Trophoblast cell (in vitro differentiated cells and primary cell): ENCODE measurements around the gene RNF168.

Source experiments
- DNase-seq, 2 donors: peaks; one replicate each; pipeline ENCODE4 v3.0.0-alpha.2; 2016
- H2AFZ ChIP-seq: 2 replicates; pipeline ENCODE4 v1.6.1; 2013; ENCODE audit warnings: low read length, moderate library complexity, mild to moderate bottlenecking; ENCODE audit not compliant: insufficient read depth, poor library complexity
- H2AK5ac ChIP-seq: 2 replicates; pipeline ENCODE4 v1.6.1; 2013; ENCODE audit warnings: mild to moderate bottlenecking, low read length
- H2BK120ac ChIP-seq: 2 replicates; pipeline ENCODE4 v1.6.1; 2013; ENCODE audit warnings: low read length, mild to moderate bottlenecking, moderate library complexity; ENCODE audit not compliant: insufficient read depth, poor library complexity
- H2BK12ac ChIP-seq: 2 replicates; pipeline ENCODE4 v1.6.1; 2013; ENCODE audit warnings: mild to moderate bottlenecking, low read length, moderate library complexity
- H2BK5ac ChIP-seq: 2 replicates; pipeline ENCODE4 v1.6.1; 2013; ENCODE audit warnings: low read length, low read depth, moderate library complexity, mild to moderate bottlenecking; ENCODE audit not compliant: poor library complexity
- H3K14ac ChIP-seq: 2 replicates; pipeline ENCODE4 v1.6.1; 2013; ENCODE audit warnings: mild to moderate bottlenecking, low read length
- H3K18ac ChIP-seq: 2 replicates; pipeline ENCODE4 v1.6.1; 2013; ENCODE audit warnings: mild to moderate bottlenecking, low read length
- H3K23ac ChIP-seq: 2 replicates; pipeline ENCODE4 v1.6.1; 2013; ENCODE audit warnings: low read length
- H3K27ac ChIP-seq: 2 replicates; pipeline ENCODE4 v1.5.1; 2013; ENCODE audit warnings: low read depth, mild to moderate bottlenecking, inconsistent platforms, low read length, moderate library complexity
- H3K27me3 ChIP-seq: 2 replicates; pipeline ENCODE4 v1.6.1; 2013; ENCODE audit warnings: inconsistent platforms, mild to moderate bottlenecking, low read length, moderate library complexity; ENCODE audit not compliant: insufficient read depth
- H3K36me3 ChIP-seq, 2 experiments: 1 replicate in 1 of 2; 2 replicates in 1 of 2; pipeline ENCODE4 v1.6.1; 2013; ENCODE audit warnings: low read length in 2 of 2, mild to moderate bottlenecking in 2 of 2, moderate library complexity in 1 of 2; ENCODE audit not compliant: insufficient read depth in 2 of 2, control insufficient read depth in 1 of 2
- H3K4ac ChIP-seq: 2 replicates; pipeline ENCODE4 v1.6.1; 2013; ENCODE audit warnings: low read depth, mild to moderate bottlenecking, low read length, moderate library complexity
- H3K4me1 ChIP-seq, 2 experiments: 1 replicate in 1 of 2; 2 replicates in 1 of 2; pipeline ENCODE4 v1.6.1; 2013; ENCODE audit warnings: low read length in 2 of 2, mild to moderate bottlenecking in 2 of 2, moderate library complexity in 1 of 2; ENCODE audit not compliant: insufficient read depth in 2 of 2, control insufficient read depth in 1 of 2
- H3K4me2 ChIP-seq: 2 replicates; pipeline ENCODE4 v1.6.1; 2013; ENCODE audit warnings: inconsistent platforms, mild to moderate bottlenecking, low read length, moderate library complexity
- H3K4me3 ChIP-seq: 2 replicates; pipeline ENCODE4 v1.5.1; 2013; ENCODE audit warnings: mild to moderate bottlenecking, low read depth, low read length, inconsistent platforms
- H3K79me1 ChIP-seq: one replicate; pipeline ENCODE4 v1.6.1; 2013; ENCODE audit warnings: low read length
- H3K79me2 ChIP-seq: 2 replicates; pipeline ENCODE4 v1.6.1; 2013; ENCODE audit warnings: low read length, mild to moderate bottlenecking; ENCODE audit not compliant: control insufficient read depth, insufficient read depth, poor library complexity
- H3K9ac ChIP-seq: 2 replicates; pipeline ENCODE4 v1.6.1; 2013; ENCODE audit warnings: mild to moderate bottlenecking, low read length
- H3K9me3 ChIP-seq: 2 replicates; pipeline ENCODE4 v1.6.1; 2013; ENCODE audit warnings: low read depth, mild to moderate bottlenecking, control low read depth, inconsistent platforms, low read length; ENCODE audit not compliant: insufficient read depth
- H4K12ac ChIP-seq: 2 replicates; pipeline ENCODE4 v1.6.1; 2013; ENCODE audit warnings: low read depth, mild to moderate bottlenecking, low read length, moderate library complexity
- H4K8ac ChIP-seq: 2 replicates; pipeline ENCODE4 v1.6.1; 2013; ENCODE audit warnings: low read depth, mild to moderate bottlenecking, low read length, moderate library complexity
- H4K91ac ChIP-seq: one replicate; pipeline ENCODE4 v1.6.1; 2013; ENCODE audit warnings: low read depth, mild to moderate bottlenecking, low read length, moderate library complexity
- WGBS: extraction: QIAGEN DNeasy Blood & Tissue Kit; methylation state at CpG from one replicate; pipeline ENCODE4 v1.1.7; 2013; ENCODE audit warnings: missing lambda C conversion rate; ENCODE audit not compliant: insufficient read length, insufficient coverage; ENCODE audit errors: extremely low coverage; 5-methylcytosine and 5-hydroxymethylcytosine counted together

RNF168 gene

GRCh38 chr3:196498297-196498696 lies 5.3 kb downstream of the RNF168 start:
- no peak overlapping the region for H2BK12ac ChIP-seq
- H2AK5ac ChIP-seq: no peak overlapping the region
- WGBS: no CpG with 5 or more reads among the region's 8 CpGs
- peak overlapping the region; percentile 25 for H3K27ac ChIP-seq
- H3K9ac ChIP-seq: no peak overlapping the region
- H3K4me3 ChIP-seq: no peak overlapping the region
- DNase-seq: peak in 1 of 2 donors; percentile 36
- H3K4ac ChIP-seq: peak overlapping the region; percentile 86
- no peaks in the 10 kb centered on the region for H3K27me3 ChIP-seq
- no peak overlapping the region for H4K91ac ChIP-seq
- H3K4me1 ChIP-seq: peaks cover 3 to 5% of the 10 kb centered on the region in 2 experiments
- no peak overlapping the region for H2BK5ac ChIP-seq
- H3K79me1 ChIP-seq: peaks cover 15% of the 10 kb centered on the region
- H3K14ac ChIP-seq: no peak overlapping the region
- no peak overlapping the region for H4K8ac ChIP-seq
- no peak overlapping the region for H3K18ac ChIP-seq
- no peak overlapping the region for H2BK120ac ChIP-seq
- no peak overlapping the region for H4K12ac ChIP-seq
- H2AFZ ChIP-seq: no peak overlapping the region
- H3K36me3 ChIP-seq: peaks cover 2 to 3% of the 10 kb centered on the region in 2 experiments
- H3K79me2 ChIP-seq: peaks cover 33% of the 10 kb centered on the region
- H3K9me3 ChIP-seq: no peaks in the 10 kb centered on the region
- H3K4me2 ChIP-seq: no peak overlapping the region
- H3K23ac ChIP-seq: no peak overlapping the region

GRCh38 chr3:196496183-196496582 lies 7.4 kb downstream of the RNF168 start:
- Histone ChIP-seq H3K14ac (no peak overlapping the region), H3K4me3 (no peak overlapping the region), H3K4ac (peak overlapping the region; percentile 91), H4K8ac (no peak overlapping the region), H2BK5ac (no peak overlapping the region), H3K9ac (no peak overlapping the region), H2AK5ac (no peak overlapping the region), H2BK12ac (no peak overlapping the region), H3K27me3 (no peaks in the 10 kb centered on the region), H3K4me1 (peaks cover 3 to 5% of the 10 kb centered on the region in 2 experiments), H3K4me2 (no peak overlapping the region), H3K18ac (no peak overlapping the region), H3K79me2 (peaks cover 20% of the 10 kb centered on the region), H4K91ac (no peak overlapping the region), H4K12ac (no peak overlapping the region), H3K27ac (no peak overlapping the region), H3K9me3 (no peaks in the 10 kb centered on the region), H2AFZ (no peak overlapping the region), H3K79me1 (peaks cover 4% of the 10 kb centered on the region), H3K23ac (no peak overlapping the region), H3K36me3 (peaks cover 3 to 4% of the 10 kb centered on the region in 2 experiments), H2BK120ac (no peak overlapping the region)
- DNase-seq: no peak
- WGBS: no CpG with 5 or more reads among the region's 4 CpGs

- WGBS: no CpG with 5 or more reads among the region's 7 CpGs
- no peak for DNase-seq
- H3K14ac ChIP-seq: no peak overlapping the region
- no peak overlapping the region for H4K91ac ChIP-seq
- H3K9ac ChIP-seq: no peak overlapping the region
- H3K4me1 ChIP-seq: no peaks in the 10 kb centered on the region
- no peak overlapping the region for H2AK5ac ChIP-seq
- H2AFZ ChIP-seq: no peak overlapping the region
- H3K18ac ChIP-seq: no peak overlapping the region
- no peak overlapping the region for H4K12ac ChIP-seq
- no peak overlapping the region for H3K27ac ChIP-seq
- peaks cover 3 to 4% of the 10 kb centered on the region in 2 experiments for H3K36me3 ChIP-seq
- H3K27me3 ChIP-seq: no peaks in the 10 kb centered on the region
- H3K23ac ChIP-seq: no peak overlapping the region
- no peaks in the 10 kb centered on the region for H3K79me1 ChIP-seq
- no peak overlapping the region for H2BK12ac ChIP-seq
- H3K79me2 ChIP-seq: peaks cover 9% of the 10 kb centered on the region
- peak overlapping the region; percentile 49 for H3K4ac ChIP-seq
- no peaks in the 10 kb centered on the region for H3K9me3 ChIP-seq
- H3K4me2 ChIP-seq: no peak overlapping the region
- H3K4me3 ChIP-seq: no peak overlapping the region
- no peak overlapping the region for H2BK5ac ChIP-seq
- H4K8ac ChIP-seq: no peak overlapping the region
- no peak overlapping the region for H2BK120ac ChIP-seq
These were observed 10.3 kb downstream of the RNF168 start for GRCh38 chr3:196493292-196493691.

- Histone ChIP-seq H2BK120ac (no peak overlapping the region), H4K91ac (no peak overlapping the region), H3K36me3 (peaks cover 6% of the 10 kb centered on the region in 2 experiments), H3K4me1 (no peaks in the 10 kb centered on the region), H3K23ac (no peak overlapping the region), H3K4ac (peak overlapping the region; percentile 94), H2AK5ac (no peak overlapping the region), H3K79me1 (no peaks in the 10 kb centered on the region), H4K8ac (no peak overlapping the region), H3K4me3 (no peak overlapping the region), H2BK12ac (no peak overlapping the region), H3K79me2 (peaks cover 6% of the 10 kb centered on the region), H4K12ac (no peak overlapping the region), H3K27me3 (no peaks in the 10 kb centered on the region), H3K4me2 (no peak overlapping the region), H3K9ac (no peak overlapping the region), H3K27ac (no peak overlapping the region), H2BK5ac (no peak overlapping the region), H3K14ac (no peak overlapping the region), H3K9me3 (no peaks in the 10 kb centered on the region), H2AFZ (no peak overlapping the region), H3K18ac (no peak overlapping the region)
- DNase-seq: no peak
- no CpG with 5 or more reads among the region's 2 CpGs for WGBS
These were observed 11.5 kb downstream of the RNF168 start for GRCh38 chr3:196492080-196492479.
